Measurements from ENCODE around the gene LIPN.

LIPN gene

DNA sequence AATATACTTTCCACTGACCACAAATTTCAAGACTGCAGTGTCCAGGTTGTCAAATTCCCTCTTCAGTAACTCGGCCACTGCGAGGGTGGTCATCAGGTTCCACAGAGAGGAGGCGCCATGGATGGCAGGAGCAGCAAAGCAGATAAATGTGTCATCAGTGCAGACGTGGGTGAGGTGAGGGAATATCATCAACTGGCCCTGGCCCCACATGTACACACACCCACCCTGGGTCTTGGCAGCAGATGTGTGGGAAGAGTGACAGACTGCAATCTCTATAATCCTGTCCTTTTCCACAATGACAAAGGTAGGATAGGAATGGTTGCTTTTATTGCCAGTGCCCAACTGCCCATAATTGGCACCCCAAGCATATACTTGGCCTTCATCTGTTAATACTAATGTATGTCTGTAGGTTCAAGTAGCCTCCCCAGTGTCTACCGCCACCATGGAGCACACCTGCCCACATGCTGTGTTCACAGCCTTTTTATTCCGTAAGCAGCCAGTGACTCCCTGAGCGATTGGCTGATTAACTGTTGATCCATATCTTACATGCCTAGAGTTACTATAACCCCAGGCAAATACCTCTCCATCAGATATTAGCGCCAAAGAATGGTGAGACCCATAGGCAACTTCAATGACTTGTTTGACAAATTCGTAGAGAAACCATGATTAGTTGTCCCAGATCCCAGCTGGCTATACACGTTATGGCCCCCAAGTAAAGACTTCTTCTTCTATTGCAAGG lies 26.4 kb downstream of the LIPN start:
- DNase-seq = no peak

DNA sequence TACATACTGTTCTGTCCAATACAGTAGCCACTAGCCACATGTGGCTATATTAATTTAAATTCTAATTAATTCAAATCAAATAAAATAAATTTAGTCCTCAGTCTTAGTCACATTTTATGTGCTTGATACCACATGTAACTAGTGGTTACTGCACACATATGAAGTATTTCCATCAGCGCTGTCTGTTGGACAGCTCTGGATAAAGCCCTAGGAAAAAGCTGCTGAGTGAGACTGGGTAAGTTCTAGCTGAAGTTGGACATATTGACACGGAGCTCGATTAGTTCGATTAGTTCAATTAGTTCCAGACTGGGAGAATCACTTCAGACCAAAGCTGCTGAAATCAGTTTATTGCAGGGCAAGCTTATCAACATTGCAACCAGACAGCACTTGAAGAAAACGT lies 27.6 kb downstream of the LIPN start:
- no peak for DNase-seq

DNA sequence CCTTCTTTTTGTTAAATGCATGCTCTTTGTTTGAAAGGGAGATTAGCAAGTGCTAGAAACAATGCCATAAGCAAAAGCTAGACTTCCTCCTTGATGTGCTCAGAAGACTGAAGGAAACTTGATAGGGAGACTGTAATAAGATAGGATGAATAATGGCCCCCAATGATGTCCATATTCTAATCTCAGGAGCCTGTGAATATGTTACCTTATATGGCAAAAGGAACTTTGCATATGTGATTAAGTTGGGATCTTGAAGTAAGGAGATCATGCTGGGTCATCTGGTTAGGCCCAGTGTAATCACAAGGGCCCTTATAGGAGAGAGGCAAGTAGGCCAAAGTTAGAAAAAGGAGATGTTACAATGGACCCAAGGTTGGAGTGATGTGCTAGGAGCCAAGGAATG lies 29.1 kb downstream of the LIPN start:
- no peak for DNase-seq

DNA sequence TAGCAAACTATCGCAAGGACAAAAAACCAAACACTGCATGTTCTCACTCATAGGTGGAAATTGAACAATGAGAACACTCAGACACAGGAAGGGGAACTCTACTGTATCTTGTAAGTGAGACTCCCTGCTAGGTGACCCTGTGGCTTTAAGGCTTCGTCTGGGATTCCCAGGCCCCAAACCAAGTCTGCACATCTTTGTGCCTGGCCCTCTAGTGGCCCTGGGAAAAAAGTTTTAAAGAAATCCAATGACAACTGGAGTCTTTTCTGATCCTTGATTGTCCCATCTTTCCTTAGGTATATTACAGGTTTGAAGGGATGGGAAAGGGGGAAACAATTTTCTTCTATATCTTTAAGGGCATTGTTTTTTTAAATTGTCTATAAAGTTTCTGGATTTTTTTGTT lies 32.1 kb downstream of the LIPN start:
- no peak for DNase-seq

DNA sequence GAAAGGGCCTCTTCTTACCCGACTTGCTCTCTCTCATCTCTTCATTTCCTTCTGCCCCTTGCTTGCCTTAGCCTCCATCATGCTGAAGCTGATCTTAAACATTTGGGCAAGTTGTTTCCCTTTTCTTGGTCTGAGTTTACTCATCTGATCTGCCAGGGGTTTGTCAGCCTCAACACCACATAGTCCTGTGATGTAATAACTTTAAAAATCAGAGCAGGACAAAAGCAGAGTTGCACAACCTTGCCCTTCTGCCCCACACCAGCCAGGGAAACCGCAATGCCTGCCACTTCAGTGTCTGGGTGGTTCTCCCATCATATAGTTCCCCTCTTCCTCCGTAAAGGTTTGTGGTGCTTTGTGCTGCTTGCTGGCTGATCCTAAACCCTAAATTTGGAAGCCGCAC lies 32.8 kb downstream of the LIPN start:
- no peak for DNase-seq

DNA sequence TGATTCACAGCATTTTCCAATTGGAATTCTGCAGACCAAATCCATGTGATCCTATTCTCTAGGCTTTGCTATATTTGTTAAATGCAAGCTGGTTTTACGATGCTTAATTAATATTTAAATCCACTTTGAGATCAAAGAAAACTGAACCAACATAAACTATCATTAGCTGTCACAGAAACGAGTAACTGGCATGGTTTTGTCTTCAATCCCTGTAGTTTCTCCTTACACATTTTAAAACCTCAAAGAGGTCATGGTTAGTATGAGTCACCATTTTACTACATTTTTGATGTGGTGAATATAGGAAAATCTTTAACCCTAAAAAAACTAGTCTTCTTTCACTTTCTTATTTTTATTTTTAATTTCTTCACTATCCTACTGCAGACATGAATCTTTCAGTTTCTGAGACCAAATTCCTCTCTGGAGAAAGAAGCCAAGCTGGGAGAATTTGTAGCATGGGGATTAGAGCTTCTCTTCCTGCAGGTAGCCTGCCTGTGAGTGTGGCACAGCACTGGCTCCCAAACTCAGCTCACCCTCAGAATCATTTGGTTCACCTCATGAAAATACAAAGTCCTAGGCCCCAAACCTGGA lies 34.0 kb downstream of the LIPN start:
- no peak for DNase-seq

DNA sequence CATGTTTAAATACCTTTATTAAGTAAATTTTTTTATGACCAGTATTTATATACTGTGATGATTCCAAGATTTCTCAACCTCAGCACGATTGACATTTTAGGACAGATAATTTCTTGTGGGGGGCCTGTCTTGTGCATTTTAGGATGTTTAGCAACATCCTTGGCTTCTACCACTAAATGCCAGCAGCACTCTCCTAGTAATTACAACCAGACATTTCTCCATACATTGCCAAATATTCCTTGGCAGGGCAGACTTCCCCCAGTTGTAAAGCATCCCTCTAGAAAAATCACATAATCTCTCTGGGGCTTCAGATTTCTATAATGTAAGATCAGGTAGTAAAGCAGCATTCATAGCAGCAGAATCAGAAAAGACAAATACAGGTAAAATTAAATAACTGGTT lies 34.9 kb downstream of the LIPN start:
- DNase-seq = no peak

DNA sequence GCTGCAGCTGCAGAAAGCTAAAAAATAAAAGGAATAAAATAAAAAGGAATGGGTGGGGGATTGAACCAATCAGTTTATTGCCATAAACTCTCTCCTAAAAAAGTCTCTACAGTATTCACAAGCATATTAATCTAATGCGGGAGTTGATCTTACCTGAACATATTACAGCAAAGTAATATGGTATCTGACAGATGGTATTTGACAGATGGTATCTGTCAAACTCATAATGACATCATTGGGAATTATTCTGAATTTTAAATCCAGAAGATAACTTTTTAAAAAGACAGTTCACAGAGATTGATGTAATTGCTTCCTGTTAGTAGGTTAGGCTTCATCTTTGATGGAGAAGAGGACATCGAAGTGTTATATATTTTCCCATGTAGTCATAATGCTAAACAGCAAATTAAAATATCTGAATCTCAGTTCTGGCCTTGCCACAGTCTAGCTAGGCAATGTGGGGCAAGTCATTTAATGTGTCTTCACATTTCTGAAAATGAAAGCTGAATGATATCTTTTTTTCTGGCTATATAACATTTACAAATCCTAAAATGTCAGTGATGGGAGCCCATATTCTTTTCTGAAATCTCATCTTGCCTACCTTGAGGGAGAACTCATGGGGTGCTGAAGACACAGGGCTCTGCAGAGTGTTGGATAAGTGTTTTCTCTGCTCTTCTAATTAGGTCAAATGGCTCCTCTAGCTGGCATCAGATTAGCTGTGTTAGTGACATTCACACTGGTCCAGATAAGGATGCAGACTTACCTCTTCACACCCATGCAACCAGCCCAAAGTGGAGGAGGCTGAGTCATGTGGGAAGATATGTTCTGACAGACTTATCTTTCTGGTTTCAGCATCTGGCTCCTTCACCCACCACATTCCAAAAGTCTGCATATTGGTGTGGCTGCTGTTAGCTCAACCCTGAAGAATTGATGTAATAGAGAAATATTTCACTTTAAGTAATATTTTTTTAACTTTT lies 40.6 kb downstream of the LIPN start:
- DNase-seq = no peak

DNA sequence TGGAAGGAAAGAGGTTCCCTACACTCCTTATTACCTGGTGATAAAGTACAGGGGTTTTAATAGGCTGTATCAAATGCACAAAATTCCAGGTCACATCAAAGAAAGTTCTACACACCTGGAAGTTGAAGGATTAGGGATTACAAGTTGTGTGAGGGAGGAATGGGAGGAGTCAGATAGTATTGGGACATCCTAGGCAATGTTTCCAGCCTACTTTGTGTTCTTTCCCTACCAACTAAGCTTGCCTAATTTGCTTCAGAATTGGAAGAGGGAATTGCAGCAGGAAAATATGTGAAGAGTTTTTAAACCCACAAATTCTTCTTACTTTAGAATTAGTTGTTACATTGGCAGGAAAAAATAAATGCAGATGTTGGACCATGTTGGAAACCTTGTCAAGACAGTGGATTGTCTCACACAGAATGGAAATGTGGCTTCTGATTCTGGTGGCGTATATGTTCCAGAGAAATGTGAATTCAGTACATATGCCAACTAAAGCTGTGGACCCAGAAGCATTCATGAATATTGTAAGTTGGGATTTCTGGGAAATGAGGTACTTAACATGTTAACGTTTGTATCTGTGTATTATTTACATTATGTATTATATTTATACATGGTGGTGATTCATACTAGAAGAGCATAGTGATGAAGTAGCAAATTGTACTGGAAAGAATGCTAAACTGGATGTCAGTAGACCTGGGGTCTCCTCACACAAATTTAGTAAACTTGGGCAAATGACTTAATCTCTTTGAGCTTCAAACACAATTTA lies 42.9 kb downstream of the LIPN start, which contains the start of gene LIPM:
Gene LIPM (plus strand): TSS at position 208 of the 763 bp plus-strand sequence. CDS start 167 bp downstream, at position 375.
- no peak for DNase-seq

DNA sequence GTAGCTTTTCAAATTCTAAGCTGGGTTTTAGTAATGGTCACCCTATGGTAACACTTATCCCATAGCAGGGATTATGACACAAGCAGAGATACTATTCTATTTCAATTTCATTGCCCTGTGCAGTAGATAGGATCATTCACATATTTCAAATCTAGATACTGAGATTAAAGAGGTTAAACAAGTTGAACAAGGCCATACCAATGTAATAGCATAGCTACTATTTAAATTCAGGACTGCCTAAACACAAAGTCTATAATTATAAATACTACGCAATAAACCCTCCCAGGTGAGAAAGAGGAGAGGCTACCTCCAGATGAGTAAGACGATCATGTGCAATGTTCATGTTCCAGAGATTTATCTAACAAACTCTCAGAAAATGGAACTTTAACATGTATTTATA lies 43.8 kb downstream of the LIPN start:
- DNase-seq = no peak

DNA sequence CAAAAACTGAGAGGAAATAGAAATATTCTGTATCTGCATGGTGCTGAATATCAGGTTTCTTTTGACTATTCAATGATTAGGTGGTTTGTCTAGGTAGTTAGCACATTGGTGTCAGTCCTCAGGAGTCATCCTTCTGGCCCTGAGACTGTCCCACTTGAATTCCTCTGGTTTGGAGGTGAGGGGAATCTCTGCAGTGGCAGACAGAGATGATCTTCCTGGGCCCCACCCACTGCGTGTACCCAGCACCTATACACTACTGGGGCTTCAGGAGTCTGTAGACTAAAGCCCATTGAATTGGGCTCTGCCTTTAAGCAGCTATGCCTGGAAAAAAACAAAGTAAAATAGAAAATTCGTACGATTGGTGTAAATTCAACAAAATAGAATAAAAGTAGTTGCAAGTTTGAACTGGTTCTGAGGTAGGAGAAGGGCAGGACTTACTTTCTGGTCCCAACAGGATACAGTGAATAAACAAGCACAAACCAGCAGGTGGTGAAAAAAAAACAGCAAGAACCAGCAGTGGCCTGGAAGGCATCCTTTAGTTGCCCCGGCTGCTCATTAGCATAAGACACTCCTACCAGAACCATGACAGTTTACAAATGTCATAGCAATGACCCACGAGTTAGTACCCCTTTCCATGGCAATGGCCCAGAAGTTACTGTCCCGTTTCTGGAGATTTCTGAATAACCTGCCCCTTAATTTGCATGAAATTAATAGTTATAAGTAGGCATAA lies 44.4 kb downstream of the LIPN start:
- no peak for DNase-seq

DNA sequence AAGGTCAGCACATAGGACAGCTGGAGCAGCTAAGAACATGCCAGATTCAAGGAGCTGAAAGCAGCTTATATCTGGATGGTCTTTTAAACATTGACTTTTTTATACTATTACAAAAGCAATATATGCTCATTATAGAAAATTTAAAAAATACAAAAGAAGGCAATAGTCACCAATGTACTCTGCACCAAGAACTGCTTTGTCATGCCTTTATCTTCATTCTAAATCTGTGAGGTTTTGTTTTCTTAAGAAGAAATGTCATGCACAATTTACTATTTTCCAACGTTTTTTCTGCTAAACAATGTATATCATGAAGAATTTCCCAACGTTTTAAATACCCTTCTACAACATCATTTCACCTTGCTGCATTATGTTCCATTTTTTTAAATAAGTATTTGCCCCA lies 45.5 kb downstream of the LIPN start:
- no peak for DNase-seq

DNA sequence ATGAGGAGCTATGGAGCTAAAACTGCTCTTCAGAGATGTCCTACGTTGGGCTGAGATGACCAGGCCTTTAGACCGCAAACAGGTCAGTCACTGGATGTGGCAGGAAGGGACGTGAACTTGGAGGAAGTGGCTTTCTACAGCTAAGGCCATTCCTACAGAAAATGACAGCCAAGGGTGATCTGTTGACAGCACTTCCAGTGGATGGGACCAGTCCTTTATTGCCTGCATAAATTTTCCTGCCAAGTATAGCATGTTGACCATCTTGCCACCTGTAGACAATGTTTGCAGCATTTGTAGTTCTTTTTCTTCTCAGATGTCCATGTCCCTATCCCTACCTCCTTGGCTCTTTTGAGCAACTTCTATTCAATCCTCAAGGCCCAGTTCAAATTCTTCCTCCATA lies 46.1 kb downstream of the LIPN start:
- no peak for DNase-seq

DNA sequence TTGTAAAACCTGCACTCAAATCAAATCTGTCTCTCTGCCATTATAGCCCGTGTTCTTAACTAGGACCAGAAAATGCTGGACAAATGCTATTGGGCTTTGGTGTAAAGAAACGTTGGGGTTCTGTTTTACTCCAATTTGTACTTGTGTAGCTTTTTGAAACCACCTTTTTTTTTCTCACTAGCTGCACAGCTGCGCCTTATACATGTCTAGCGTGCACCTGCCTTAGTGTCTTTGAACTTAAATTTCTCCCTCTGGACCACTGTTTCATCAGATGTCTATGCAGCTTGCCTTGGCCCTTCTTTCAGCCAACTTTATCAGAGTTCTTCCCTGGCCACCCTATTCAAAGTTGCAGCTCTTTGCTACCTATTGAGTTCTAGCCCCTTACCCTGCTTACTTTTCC lies 49.8 kb downstream of the LIPN start:
- DNase-seq = no peak

DNA sequence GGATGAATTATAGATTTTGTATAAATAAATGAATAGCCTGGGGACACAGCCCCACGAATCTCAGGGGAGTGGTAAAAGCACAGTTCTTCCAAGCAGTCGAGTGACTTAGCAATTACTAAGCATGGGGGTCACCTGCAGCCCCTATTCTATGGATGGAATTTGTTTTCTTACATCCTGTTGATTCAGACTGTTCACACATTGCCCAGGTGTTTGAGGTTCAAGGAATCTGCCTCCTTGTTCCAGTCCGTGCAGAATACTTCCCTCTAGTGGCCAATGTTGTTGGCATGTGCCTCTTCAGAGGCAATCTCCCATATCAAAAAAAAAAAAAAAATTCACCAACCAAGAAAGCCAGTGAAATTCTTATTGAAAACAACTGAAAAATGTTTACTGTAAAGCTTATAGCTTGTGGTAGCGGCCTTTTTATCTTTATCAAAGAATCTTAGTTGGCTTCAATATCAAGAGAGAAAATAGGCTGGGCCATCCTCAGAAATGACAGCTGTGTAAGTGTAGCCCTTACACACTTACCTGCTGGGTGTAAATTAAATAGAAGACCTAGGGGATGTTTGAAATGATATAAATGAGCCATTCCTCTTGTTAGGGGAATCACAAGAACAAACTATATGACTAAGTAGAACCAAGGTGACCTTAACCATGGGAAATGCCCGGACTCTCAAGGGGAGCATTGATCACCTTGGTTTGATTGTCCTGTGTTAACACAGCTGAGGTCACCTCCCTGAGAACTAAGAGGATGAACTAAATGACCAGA lies 50.6 kb downstream of the LIPN start:
- DNase-seq = peak; percentile 20

DNA sequence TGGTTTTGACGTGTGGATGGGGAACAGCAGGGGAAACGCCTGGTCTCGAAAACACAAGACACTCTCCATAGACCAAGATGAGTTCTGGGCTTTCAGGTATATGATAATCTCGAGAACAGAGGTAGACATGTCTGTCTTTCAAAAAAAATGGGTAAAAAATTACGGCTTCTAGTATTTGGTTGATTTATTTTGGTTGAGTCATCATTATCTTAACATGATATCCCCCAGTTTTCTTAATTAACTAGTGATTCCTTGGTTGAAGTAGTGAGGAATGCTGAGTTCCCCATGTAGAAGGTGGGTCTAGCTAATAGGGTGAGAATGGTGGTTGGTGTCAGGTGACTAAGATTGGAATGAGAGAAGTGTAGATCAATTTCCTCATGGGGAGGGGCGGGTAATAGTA lies 53.4 kb downstream of the LIPN start:
- DNase-seq = no peak

DNA sequence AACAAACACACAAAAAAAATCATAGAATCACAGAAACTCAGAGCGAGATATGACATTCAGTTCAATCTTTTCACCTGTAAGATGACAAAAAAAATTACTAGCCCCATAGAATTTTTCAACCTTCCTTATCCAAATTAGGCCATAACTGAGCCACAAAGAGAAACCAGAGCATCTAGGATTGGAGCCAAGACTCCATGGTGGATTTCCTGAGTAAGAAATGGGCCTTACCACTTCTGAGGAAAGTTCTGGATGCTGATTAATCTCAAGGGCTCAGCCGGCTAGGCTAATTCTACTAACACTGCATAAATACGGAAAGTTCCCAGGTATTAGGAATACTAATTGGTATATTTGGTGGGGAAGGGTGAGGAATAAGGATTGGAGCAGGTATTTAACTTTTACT lies 59.5 kb downstream of the LIPN start:
- DNase-seq = no peak

DNA sequence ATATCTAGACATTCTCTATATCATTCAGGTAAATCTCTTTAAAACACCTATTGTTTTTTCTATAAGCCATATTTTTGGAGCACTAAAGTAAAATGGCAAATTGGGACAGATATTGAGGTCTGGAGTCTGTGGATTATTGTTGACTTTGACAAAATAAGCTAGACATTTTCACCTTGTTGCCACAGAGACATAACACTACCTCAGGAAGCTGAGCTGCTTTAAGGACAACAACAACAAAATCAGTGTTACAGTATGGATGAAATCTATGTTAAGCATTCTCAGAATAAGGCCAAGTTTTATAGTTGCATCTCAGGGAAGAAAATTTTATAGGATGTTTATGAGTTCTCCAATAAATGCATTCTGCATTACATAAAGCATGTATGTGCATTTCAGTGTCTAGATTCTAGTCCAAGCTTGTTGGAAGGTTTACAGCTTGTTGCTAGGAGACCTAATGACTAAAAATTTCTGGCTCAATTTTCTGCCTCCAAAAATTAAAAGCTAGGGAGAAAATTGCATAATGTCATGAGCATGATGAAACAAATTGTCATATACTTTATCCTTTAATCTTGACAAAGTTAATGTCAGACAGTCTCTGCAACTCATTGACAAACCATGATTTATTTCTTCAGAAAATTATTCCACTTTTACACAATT lies 61.1 kb downstream of the LIPN start:
- DNase-seq = no peak

DNA sequence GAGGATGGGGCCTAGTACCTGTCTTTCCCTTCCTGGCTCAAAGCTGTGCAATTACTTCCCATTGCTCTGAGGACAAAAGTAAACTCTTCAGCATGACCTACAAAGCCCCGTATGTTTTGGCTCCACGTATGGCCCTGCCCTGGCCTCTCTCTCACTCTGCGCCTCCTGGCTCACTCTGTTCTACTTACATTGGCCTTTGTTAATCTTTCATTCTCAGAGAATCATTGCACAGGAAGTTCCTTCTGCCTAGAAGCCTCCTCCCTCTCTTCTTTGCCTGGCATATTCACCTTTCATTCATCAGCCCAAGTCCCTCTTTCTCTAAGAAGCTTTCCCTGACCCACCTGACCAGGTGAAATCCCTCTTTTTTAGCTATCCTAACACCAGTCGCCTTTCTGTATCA lies 66.6 kb downstream of the LIPN start:
- DNase-seq = no peak

DNA sequence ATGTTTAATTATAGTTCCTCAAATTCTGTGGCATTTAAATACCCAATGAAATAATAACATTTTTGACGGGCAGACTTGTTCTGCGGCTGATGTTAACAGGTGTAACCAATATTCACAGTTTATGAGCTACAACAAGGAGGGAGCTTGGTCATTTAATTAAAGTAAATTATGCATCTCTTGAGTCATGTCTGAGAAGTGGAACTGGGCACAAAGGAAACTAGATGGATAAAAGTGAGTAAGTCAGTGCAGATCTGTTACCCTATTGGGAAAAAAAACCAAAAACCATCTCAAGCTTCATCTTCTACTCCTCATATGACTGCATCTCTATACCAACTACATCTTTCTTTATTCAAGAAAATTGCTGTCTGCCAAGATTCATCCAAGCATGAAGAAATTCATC lies 67.9 kb downstream of the LIPN start:
- DNase-seq = no peak

DNA sequence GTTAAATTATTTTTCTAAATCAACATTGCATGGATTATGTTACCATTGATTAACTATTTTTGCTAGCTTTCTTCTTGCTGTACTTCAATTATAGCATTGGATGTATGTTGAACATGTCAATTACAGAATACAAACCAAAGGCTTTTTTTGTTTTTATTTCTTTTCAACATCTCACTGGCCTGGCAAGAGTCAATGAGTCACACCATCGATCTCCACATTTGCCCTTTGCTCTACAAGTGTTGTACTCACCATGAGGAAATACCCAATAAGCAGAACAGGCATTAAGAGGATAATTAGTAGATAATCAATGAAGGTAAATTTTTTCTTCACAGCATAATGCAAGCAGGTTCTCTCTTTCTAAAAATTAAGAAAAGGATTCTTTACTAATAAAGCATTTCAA lies 68.5 kb downstream of the LIPN start:
- DNase-seq = no peak
